GM21576 (cell line): Measurements from ENCODE around the gene GHRL.

Experiments used
- ATAC-seq: cut with Tn5 transposase; IDR thresholded peaks from one replicate; pipeline ENCODE4 v1.9.1; 2021; ENCODE audit warnings: mild to moderate bottlenecking, moderate library complexity; ENCODE audit not compliant: unreplicated experiment

GHRL gene

GRCh38 chr3:10328460-10329071 lies 35.8 kb upstream of the GHRL start:
- ATAC-seq = no peak

- ATAC-seq = no peak
These were observed 34.8 kb upstream of the GHRL start for GRCh38 chr3:10327592-10327991.

GRCh38 chr3:10322352-10322710 lies 29.6 kb upstream of the GHRL start:
- ATAC-seq = peak; percentile 31

- ATAC-seq = no peak
These were observed 29.0 kb upstream of the GHRL start for GRCh38 chr3:10321630-10322351.

GRCh38 chr3:10320320-10320677 lies 27.6 kb upstream of the GHRL start:
- no peak for ATAC-seq

GRCh38 chr3:10319804-10320203 lies 27.1 kb upstream of the GHRL start:
- no peak for ATAC-seq

GRCh38 chr3:10319251-10319650 lies 26.5 kb upstream of the GHRL start:
- no peak for ATAC-seq

- ATAC-seq = no peak
These were observed 25.2 kb upstream of the GHRL start for GRCh38 chr3:10317961-10318350.

GRCh38 chr3:10317311-10317960 lies 24.7 kb upstream of the GHRL start:
- no peak for ATAC-seq

GRCh38 chr3:10315771-10316344 lies 23.1 kb upstream of the GHRL start:
- ATAC-seq = no peak

GRCh38 chr3:10315101-10315500 lies 22.4 kb upstream of the GHRL start:
- no peak for ATAC-seq

- ATAC-seq = no peak
These were observed 20.1 kb upstream of the GHRL start for GRCh38 chr3:10312861-10313260.

- no peak for ATAC-seq
These were observed 19.6 kb upstream of the GHRL start for GRCh38 chr3:10312391-10312790.

GRCh38 chr3:10311710-10312109 lies 19.0 kb upstream of the GHRL start:
- ATAC-seq = no peak

- ATAC-seq = no peak
These were observed 17.8 kb upstream of the GHRL start for GRCh38 chr3:10310578-10310977.

- ATAC-seq = no peak
These were observed 17.0 kb upstream of the GHRL start for GRCh38 chr3:10309736-10310135.

- ATAC-seq = no peak
These were observed 15.9 kb upstream of the GHRL start for GRCh38 chr3:10308678-10309077.

- ATAC-seq = no peak
These were observed 13.4 kb upstream of the GHRL start for GRCh38 chr3:10306156-10306555.

- no peak for ATAC-seq
These were observed 12.7 kb upstream of the GHRL start for GRCh38 chr3:10305331-10305902.

GRCh38 chr3:10304905-10305304 lies 12.2 kb upstream of the GHRL start:
- ATAC-seq = no peak

GRCh38 chr3:10303785-10304184 lies 11.0 kb upstream of the GHRL start:
- no peak for ATAC-seq

- ATAC-seq = no peak
These were observed 10.4 kb upstream of the GHRL start for GRCh38 chr3:10303105-10303504.
